ENCODE measurements around the gene PCDHB10.
"Not testable (repeated sequence)": the region's sequence is repeated elsewhere in the genome, so short reads cannot be mapped to it uniquely, and the experiment has no call there.

- TF ChIP-seq ZFP30 (CRISPR knock-in tag; IDR thresholded peaks at IDR 0.05); TCF4 (CRISPR knock-in tag; IDR thresholded peaks at IDR 0.05; ENCODE audit: borderline replicate concordance): not testable (repeated sequence)
- TF ChIP-seq, protein P1, sequence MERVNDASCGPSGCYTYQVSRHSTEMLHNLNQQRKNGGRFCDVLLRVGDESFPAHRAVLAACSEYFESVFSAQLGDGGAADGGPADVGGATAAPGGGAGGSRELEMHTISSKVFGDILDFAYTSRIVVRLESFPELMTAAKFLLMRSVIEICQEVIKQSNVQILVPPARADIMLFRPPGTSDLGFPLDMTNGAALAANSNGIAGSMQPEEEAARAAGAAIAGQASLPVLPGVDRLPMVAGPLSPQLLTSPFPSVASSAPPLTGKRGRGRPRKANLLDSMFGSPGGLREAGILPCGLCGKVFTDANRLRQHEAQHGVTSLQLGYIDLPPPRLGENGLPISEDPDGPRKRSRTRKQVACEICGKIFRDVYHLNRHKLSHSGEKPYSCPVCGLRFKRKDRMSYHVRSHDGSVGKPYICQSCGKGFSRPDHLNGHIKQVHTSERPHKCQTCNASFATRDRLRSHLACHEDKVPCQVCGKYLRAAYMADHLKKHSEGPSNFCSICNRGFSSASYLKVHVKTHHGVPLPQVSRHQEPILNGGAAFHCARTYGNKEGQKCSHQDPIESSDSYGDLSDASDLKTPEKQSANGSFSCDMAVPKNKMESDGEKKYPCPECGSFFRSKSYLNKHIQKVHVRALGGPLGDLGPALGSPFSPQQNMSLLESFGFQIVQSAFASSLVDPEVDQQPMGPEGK (CRISPR knock-in tag; IDR thresholded peaks at IDR 0.05; ENCODE audit: borderline replicate concordance): not testable (repeated sequence)
These were observed 32.7 kb downstream of the PCDHB10 start for GRCh38 chr5:141224844-141225243.
